IPS DF 19.7 (cell line): ENCODE measurements around the gene CAPN13.

ENCODE experiments used
- DNase-seq: peaks from one replicate; pipeline ENCODE4 v3.0.0-alpha.2; 2013; ENCODE audit warnings: low read depth, low spot score

Gene CAPN13

GRCh38 chr2:30765191-30765590, 42.1 kb downstream of the CAPN13 start:
- DNase-seq = no peak

GRCh38 chr2:30764021-30764800, 43.0 kb downstream of the CAPN13 start:
- DNase-seq = no peak

DNA sequence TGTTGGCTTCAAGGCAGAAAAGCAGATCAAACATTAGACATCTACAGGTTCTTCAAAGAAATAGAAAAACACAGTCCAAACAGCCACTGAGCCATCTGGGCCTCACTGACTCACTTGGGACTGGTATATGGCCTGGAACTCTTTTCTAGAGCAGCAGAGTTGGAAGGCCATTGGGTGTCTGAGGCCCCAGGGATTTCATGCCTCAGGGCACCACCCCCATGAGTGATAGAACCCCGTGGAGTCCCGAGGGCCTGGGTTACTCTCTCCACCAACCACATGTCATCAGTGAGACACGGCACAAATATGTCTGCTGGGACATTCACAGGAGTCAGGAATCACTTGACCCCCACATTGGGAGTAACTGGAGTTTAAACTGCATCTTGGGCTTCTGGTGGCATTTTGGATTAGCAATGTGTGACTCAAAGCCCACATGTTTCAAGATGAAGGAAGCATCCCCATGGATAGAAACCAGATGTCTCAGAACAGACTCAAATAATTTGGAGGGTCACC, 44.0 kb downstream of the CAPN13 start:
- no peak for DNase-seq

DNA sequence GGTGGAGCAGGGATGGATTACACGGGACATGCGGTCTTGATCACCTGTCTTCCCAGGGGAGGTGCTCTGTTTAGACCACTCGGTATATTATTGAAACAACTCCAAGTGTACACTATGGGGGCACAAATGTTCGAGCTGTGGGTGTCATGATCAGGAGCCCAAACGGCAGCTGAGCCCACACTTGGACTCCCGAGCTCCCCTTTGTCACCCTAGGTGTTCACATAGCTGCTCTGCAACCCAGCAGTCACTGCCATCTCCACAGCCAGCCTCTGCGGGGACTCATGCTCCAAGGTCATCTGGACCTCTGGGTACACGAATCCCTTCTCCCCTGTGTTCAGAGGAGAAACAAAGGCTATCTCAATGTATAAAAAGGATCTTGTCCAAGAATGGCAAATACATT, 46.0 kb downstream of the CAPN13 start:
- DNase-seq = no peak

DNA sequence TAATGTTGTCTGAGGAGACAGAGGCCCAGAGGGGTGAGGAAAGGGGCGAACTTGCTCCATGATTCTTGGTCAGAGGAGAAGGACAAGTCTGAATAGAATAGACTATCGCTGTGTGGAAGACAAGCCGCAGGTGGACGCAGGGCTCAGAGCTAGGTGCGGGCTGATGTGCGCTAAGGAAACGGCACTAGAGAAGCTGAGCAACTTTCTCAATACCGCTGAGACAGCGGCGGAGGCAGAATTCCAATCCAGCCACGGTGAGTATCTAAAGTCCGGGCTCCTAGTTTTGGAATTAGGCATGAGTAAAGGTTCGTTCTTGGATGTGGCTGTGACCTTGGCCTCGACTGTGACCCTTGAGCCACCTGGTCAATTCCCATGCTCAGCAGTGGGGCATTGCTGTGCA, 47.8 kb downstream of the CAPN13 start:
- no peak for DNase-seq

DNA sequence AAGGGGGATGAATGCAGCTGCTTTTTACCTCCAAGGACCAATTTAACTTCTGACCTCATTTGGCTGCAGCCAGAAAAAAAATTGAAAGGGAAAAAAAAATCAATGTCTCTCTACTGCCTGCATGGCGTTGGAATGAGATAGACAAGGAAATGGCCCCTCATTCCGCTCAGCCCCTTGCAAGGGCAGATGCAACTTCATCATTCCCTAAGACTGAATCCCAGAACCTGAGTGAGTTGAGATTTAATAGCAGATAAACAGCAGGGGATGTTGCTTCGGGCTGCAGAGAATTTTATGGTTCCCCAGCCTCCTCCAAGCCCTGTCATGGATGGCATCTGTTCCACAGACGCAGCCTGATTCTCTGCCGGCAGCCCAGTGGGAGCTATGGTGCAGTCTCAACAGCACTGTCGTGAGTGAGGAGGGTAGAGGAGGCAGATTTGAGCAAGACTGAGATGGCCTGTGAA, 49.0 kb downstream of the CAPN13 start:
- DNase-seq = no peak

- DNase-seq = no peak
Observed at GRCh38 chr2:30757749-30758148, 49.5 kb downstream of the CAPN13 start.

GRCh38 chr2:30756971-30757370, 50.3 kb downstream of the CAPN13 start:
- DNase-seq = no peak

- no peak for DNase-seq
Observed at GRCh38 chr2:30756051-30756719, 51.1 kb downstream of the CAPN13 start.

- DNase-seq = no peak
Observed at GRCh38 chr2:30753630-30754029, 53.6 kb downstream of the CAPN13 start.

DNA sequence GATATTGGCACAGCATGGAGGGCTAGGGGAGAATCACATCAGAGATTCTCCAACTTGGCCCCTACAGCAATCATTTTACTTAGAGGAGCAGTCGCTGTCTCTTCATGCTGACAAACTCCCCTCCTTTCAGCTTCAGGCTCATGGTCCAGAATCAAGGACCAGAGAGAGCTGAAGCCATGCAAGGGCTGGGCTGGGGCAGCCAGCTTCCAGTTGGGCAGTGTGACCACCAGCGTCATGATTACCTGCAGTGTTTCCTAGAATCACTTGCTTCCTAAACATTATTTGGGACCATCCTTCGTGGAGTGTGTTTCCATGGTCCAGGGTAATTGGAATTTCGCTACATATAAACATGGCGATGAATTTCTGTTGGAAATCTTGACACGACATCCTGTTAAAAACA, 54.4 kb downstream of the CAPN13 start:
- no peak for DNase-seq

GRCh38 chr2:30747206-30747605, 60.0 kb downstream of the CAPN13 start:
- DNase-seq = no peak

GRCh38 chr2:30744823-30745222, 62.4 kb downstream of the CAPN13 start:
- no peak for DNase-seq

GRCh38 chr2:30741576-30741975, 65.7 kb downstream of the CAPN13 start:
- no peak for DNase-seq

- DNase-seq = no peak
Observed at GRCh38 chr2:30738141-30738911, 68.9 kb downstream of the CAPN13 start.

DNA sequence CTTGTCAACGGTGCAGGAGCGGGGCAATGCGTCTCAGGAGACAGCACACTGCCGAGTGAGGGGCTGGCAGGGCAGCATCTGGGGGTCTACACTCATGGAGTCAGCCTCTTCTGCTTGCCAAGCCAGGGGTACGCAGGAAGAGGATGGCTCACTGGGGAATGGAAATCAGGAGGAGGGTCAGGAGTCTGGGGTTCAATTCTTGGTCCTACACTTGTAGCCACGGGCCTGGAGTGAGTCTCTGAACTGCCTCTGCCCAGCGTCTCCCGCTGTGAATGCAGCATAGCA, 70.0 kb downstream of the CAPN13 start:
- no peak for DNase-seq

DNA sequence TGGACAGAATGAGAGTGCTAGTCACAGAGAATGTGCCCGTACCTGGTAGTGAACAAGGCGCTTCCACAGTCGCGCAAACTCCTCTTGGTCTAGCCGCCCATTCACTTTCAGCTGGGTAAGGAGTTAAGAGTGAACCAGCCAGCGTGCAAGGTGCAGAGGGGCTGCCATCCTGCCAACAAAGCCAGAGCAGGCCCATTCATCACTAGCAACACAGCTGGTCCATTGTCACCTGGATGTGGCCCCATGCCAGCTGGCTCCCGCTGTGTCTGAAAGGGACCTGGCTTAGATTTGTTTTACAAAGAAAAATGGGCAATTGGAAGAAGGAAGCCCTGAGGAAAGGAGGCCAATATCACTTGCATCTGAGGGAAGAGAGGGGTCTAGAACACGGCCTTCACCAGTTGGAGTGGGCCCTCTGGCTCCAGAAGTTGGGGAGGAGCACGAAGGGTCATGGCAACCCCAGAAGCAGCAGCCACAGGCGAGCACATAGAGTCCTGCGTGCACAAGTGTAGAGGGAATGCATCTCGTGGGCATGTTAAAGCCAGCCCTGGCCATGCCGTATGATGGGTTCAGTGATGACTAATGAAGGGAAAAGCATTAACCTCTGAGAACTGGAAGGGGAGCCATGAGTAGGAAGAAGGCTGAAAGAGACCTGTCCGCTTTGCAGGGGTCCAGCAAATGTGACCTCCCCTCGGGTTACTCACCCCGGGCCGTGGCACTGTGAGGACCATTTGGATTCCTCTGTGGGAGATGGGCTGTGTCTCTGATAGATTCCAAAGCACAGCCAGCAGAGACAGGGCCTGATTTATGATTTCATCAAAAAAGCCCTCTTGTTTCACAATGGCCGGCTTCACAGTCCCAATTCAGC, 70.6 kb downstream of the CAPN13 start:
- DNase-seq = no peak

DNA sequence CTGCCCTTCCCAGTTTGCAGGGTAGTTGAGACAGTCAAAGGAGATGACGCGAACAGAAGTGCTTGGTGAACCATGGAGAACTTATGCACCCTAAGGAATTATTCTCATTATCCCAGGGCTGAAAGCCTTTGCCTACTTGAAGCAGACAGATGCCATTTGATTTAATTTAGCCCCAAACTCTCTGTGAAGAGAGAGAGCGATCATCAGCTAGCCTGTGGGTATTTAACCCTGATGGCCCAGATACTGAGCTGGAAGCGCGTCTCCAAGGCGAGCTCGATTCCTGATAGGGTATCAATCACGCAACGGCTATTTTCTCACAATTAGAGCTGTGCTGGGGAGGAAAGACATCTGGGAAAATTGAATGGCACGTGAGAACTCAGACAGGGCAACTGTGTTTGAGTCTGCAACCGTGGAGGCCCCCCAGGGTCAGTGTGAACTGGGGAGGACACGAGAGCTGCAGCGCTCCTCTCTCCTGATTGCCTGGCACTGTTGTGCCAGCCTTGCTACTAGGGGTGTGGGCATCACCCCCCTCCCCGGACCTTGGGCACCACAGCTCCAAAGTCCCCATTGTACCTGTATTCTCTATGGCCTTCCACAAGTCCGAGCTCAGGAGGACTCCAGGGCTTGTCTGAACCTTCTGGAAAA, 73.2 kb downstream of the CAPN13 start:
- DNase-seq = no peak

DNA sequence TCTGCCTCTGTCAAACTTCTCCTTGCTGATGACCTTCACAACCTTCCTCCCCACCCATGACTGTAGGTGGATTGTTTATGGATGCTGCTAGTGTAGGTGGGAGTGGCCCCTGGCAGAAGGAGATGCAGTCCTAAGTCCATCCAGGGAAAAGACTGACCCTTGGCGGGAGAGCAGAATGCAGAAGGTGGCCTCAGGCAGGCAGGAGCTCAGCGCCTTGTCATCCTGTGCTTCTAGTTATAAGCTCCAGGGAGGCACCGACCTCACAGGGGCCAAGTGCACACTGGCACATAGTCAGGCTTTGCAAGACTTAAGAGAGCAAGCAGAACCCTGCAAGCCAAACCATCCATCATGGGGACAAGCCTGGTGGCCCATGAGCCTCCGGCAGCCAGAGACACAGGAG, 74.4 kb downstream of the CAPN13 start:
- DNase-seq = no peak

- DNase-seq = no peak
Observed at GRCh38 chr2:30732376-30732775, 74.9 kb downstream of the CAPN13 start.

GRCh38 chr2:30731706-30732105, 75.5 kb downstream of the CAPN13 start:
- no peak for DNase-seq
